Effector memory CD4-positive, alpha-beta T cell (primary cell): Measurements from ENCODE around the gene AICDA.
"Not testable (repeated sequence)": the region's sequence is repeated elsewhere in the genome, so short reads cannot be mapped to it uniquely, and the experiment has no call there.

Source experiments
- DNase-seq, 3 donors: peaks; one replicate each; pipeline ENCODE4 v3.0.0-alpha.2; 2020
- H3K27ac ChIP-seq: 2 replicates; pipeline ENCODE4 v1.7.0; 2013; ENCODE audit warnings: mild to moderate bottlenecking, low read length, moderate library complexity; ENCODE audit not compliant: insufficient read depth, poor library complexity, severe bottlenecking
- H3K27me3 ChIP-seq: replicated peaks from 2 replicates; pipeline ENCODE4 v1.7.0; 2013; ENCODE audit warnings: mild to moderate bottlenecking, low read length; ENCODE audit not compliant: insufficient read depth, control insufficient read depth, poor library complexity, severe bottlenecking
- H3K36me3 ChIP-seq: 2 replicates; pipeline ENCODE4 v1.7.0; 2013; ENCODE audit warnings: mild to moderate bottlenecking, low read length, moderate library complexity; ENCODE audit not compliant: control insufficient read depth, insufficient read depth
- H3K4me1 ChIP-seq: 2 replicates; pipeline ENCODE4 v1.7.0; 2013; ENCODE audit warnings: low read length, mild to moderate bottlenecking; ENCODE audit not compliant: control insufficient read depth, insufficient read depth, poor library complexity, severe bottlenecking
- H3K4me3 ChIP-seq: 2 replicates; pipeline ENCODE4 v1.7.0; 2013; ENCODE audit warnings: low read length, low read depth, mild to moderate bottlenecking; ENCODE audit not compliant: insufficient read depth, poor library complexity, severe bottlenecking
- H3K9me3 ChIP-seq: 2 replicates; pipeline ENCODE4 v1.7.0; 2013; ENCODE audit warnings: mild to moderate bottlenecking, low read length, moderate library complexity; ENCODE audit not compliant: control insufficient read depth

Gene AICDA

GRCh38 chr12:8638951-8639350, 26.3 kb upstream of the AICDA start:
- no peaks in the 10 kb centered on the region for H3K36me3 ChIP-seq
- DNase-seq: no peak
- peaks cover under 1% of the 10 kb centered on the region for H3K4me1 ChIP-seq
- no peak overlapping the region for H3K27ac ChIP-seq
- H3K27me3 ChIP-seq: no peaks in the 10 kb centered on the region
- no peaks in the 10 kb centered on the region for H3K9me3 ChIP-seq
- no peak overlapping the region for H3K4me3 ChIP-seq

- Histone ChIP-seq H3K27me3 (no peaks in the 10 kb centered on the region), H3K4me3 (no peak overlapping the region), H3K9me3 (no peaks in the 10 kb centered on the region), H3K4me1 (no peaks in the 10 kb centered on the region), H3K36me3 (no peaks in the 10 kb centered on the region), H3K27ac (no peak overlapping the region)
- DNase-seq: no peak
Measured at GRCh38 chr12:8637666-8638065, 25.0 kb upstream of the AICDA start.

- Histone ChIP-seq H3K4me1 (no peaks in the 10 kb centered on the region), H3K36me3 (no peaks in the 10 kb centered on the region), H3K27me3 (no peaks in the 10 kb centered on the region), H3K27ac (no peak overlapping the region), H3K9me3 (no peaks in the 10 kb centered on the region), H3K4me3 (no peak overlapping the region)
- DNase-seq: no peak
Measured at GRCh38 chr12:8637244-8637643, 24.6 kb upstream of the AICDA start.

GRCh38 chr12:8636581-8636980, 23.9 kb upstream of the AICDA start:
- Histone ChIP-seq H3K4me3 (no peak overlapping the region), H3K4me1 (no peaks in the 10 kb centered on the region), H3K27me3 (no peaks in the 10 kb centered on the region), H3K9me3 (no peaks in the 10 kb centered on the region), H3K36me3 (no peaks in the 10 kb centered on the region), H3K27ac (no peak overlapping the region)
- DNase-seq: no peak

GRCh38 chr12:8636007-8636346, 23.3 kb upstream of the AICDA start:
- H3K9me3 ChIP-seq, H3K27me3 ChIP-seq, DNase-seq, H3K4me3 ChIP-seq, H3K36me3 ChIP-seq, H3K27ac ChIP-seq, H3K4me1 ChIP-seq: not testable (repeated sequence)

- H3K4me3 ChIP-seq, DNase-seq, H3K9me3 ChIP-seq, H3K4me1 ChIP-seq, H3K36me3 ChIP-seq, H3K27me3 ChIP-seq, H3K27ac ChIP-seq: not testable (repeated sequence)
Measured at GRCh38 chr12:8635342-8636006, 22.8 kb upstream of the AICDA start.

GRCh38 chr12:8630131-8630530, 17.5 kb upstream of the AICDA start:
- Histone ChIP-seq H3K27ac (no peak overlapping the region), H3K4me1 (no peaks in the 10 kb centered on the region), H3K27me3 (no peaks in the 10 kb centered on the region), H3K36me3 (no peaks in the 10 kb centered on the region), H3K9me3 (no peaks in the 10 kb centered on the region), H3K4me3 (no peak overlapping the region)
- DNase-seq: no peak

- Histone ChIP-seq H3K27ac (no peak overlapping the region), H3K9me3 (no peaks in the 10 kb centered on the region), H3K4me3 (no peak overlapping the region), H3K4me1 (no peaks in the 10 kb centered on the region), H3K36me3 (no peaks in the 10 kb centered on the region), H3K27me3 (no peaks in the 10 kb centered on the region)
- DNase-seq: no peak
Measured at GRCh38 chr12:8629486-8630033, 16.9 kb upstream of the AICDA start.

- Histone ChIP-seq H3K9me3 (no peaks in the 10 kb centered on the region), H3K27me3 (no peaks in the 10 kb centered on the region), H3K27ac (no peak overlapping the region), H3K4me1 (no peaks in the 10 kb centered on the region), H3K36me3 (no peaks in the 10 kb centered on the region), H3K4me3 (no peak overlapping the region)
- DNase-seq: no peak
Measured at GRCh38 chr12:8628731-8629130, 16.1 kb upstream of the AICDA start.

GRCh38 chr12:8624750-8625149, 12.1 kb upstream of the AICDA start:
- not testable (repeated sequence) for DNase-seq

More at GRCh38 chr12:8624750-8625149, 12.1 kb upstream of the AICDA start:
- not testable (repeated sequence) for H3K27me3 ChIP-seq, H3K9me3 ChIP-seq, H3K4me3 ChIP-seq, H3K4me1 ChIP-seq, H3K36me3 ChIP-seq, H3K27ac ChIP-seq
